ENCODE results near the gene ESPN. TPM values are rescaled to one million over a fixed set of nuclear protein-coding genes. Genes with fewer than 3 reads are reported as not detected.

Gene ESPN
- total RNA-seq, 2 donors from 2014 or later, result 0.47 TPM; not detected in 1

- Histone ChIP-seq H3K9me3 (no peaks in the 10 kb centered on the region), H3K4me3 (peak overlapping the region in 1 of 2 donors; percentile 7), H3K27ac (no peak overlapping the region), H3K27me3 (peaks cover 47 to 48% of the 10 kb centered on the region in 2 donors), H3K4me1 (peaks cover 0 to 51% of the 10 kb centered on the region in 2 donors), H3K36me3 (no peaks in the 10 kb centered on the region)
- TF ChIP-seq CTCF (IDR thresholded peaks at IDR 0.05), result peak in 1 of 2 donors; percentile 66
- no peak for DNase-seq (ENCODE audit: low spot score)
These were observed 1.1 kb upstream of the ESPN start for GRCh38 chr1:6423321-6423999.

GRCh38 chr1:6424000-6424565, 493 bp upstream of the ESPN start:
- no peak overlapping the region for H3K27ac ChIP-seq
- TF ChIP-seq CTCF (IDR thresholded peaks at IDR 0.05), result no peak
- no peak for DNase-seq (ENCODE audit: low spot score)
- no peaks in the 10 kb centered on the region for H3K9me3 ChIP-seq
- H3K36me3 ChIP-seq, result no peaks in the 10 kb centered on the region
- H3K4me3 ChIP-seq, result peak overlapping the region in 1 of 2 donors; percentile 32
- peaks cover 42 to 43% of the 10 kb centered on the region in 2 donors for H3K27me3 ChIP-seq
- peaks cover 0 to 45% of the 10 kb centered on the region in 2 donors for H3K4me1 ChIP-seq

- Histone ChIP-seq H3K36me3 (no peaks in the 10 kb centered on the region), H3K9me3 (no peaks in the 10 kb centered on the region), H3K27ac (no peak overlapping the region), H3K27me3 (peaks cover 26 to 31% of the 10 kb centered on the region in 2 donors), H3K4me3 (no peak overlapping the region), H3K4me1 (peaks cover 0 to 38% of the 10 kb centered on the region in 2 donors)
- TF ChIP-seq CTCF (IDR thresholded peaks at IDR 0.05), result no peak
- DNase-seq (ENCODE audit: low spot score), result no peak
These were observed 1.1 kb downstream of the ESPN start for GRCh38 chr1:6425658-6426057.

GRCh38 chr1:6426277-6426971, 1.8 kb downstream of the ESPN start:
- H3K27me3 ChIP-seq, result peaks cover 23 to 24% of the 10 kb centered on the region in 2 donors

GRCh38 chr1:6426972-6427350, 2.4 kb downstream of the ESPN start:
- TF ChIP-seq CTCF (IDR thresholded peaks at IDR 0.05), result no peak
- H3K4me3 ChIP-seq, result no peak overlapping the region
- no peak overlapping the region for H3K27ac ChIP-seq
- no peak for DNase-seq (ENCODE audit: low spot score)
- peaks cover 0 to 36% of the 10 kb centered on the region in 2 donors for H3K4me1 ChIP-seq
- peaks cover 19 to 23% of the 10 kb centered on the region in 2 donors for H3K27me3 ChIP-seq
- H3K36me3 ChIP-seq, result no peaks in the 10 kb centered on the region
- no peaks in the 10 kb centered on the region for H3K9me3 ChIP-seq

More at GRCh38 chr1:6426277-6426971, 1.8 kb downstream of the ESPN start:
- H3K9me3 ChIP-seq, result no peaks in the 10 kb centered on the region
- TF ChIP-seq CTCF (IDR thresholded peaks at IDR 0.05), result no peak
- H3K27ac ChIP-seq, result no peak overlapping the region
- no peaks in the 10 kb centered on the region for H3K36me3 ChIP-seq
- DNase-seq (ENCODE audit: low spot score), result no peak
- H3K4me1 ChIP-seq, result peaks cover 0 to 36% of the 10 kb centered on the region in 2 donors
- no peak overlapping the region for H3K4me3 ChIP-seq
